SK-N-SH (cell line): ENCODE data around the gene HDLBP.

ENCODE experiments used
- CHD2 ChIP-seq: fragments of 150-350 bp; IDR thresholded peaks from 2 replicates; pipeline ENCODE4 v1.6.1; 2018; ENCODE audit warnings: low read length; ENCODE audit not compliant: partially characterized antibody
- CTCF ChIP-seq: fragments of 200-600 bp; sonication (generic); IDR thresholded peaks from 2 replicates; pipeline ENCODE4 v1.6.1; 2017; ENCODE audit warnings: antibody characterized with exemption, mild to moderate bottlenecking, moderate library complexity
- RFX5 ChIP-seq: IDR thresholded peaks from 2 replicates; pipeline ENCODE4 v1.6.1; 2012; ENCODE audit warnings: mild to moderate bottlenecking, improper control_type of control experiment, low read length
- TAF1 ChIP-seq: IDR thresholded peaks from 2 replicates; pipeline ENCODE4 v1.6.1; 2012; ENCODE audit warnings: low read depth, mild to moderate bottlenecking, low read length, moderate library complexity, borderline replicate concordance
- TCF12 ChIP-seq: IDR thresholded peaks from 2 replicates; pipeline ENCODE4 v1.4.0; 2012
- YY1 ChIP-seq: IDR thresholded peaks from 2 replicates; pipeline ENCODE4 v1.4.0; 2012; ENCODE audit warnings: low read depth, mild to moderate bottlenecking

DNA sequence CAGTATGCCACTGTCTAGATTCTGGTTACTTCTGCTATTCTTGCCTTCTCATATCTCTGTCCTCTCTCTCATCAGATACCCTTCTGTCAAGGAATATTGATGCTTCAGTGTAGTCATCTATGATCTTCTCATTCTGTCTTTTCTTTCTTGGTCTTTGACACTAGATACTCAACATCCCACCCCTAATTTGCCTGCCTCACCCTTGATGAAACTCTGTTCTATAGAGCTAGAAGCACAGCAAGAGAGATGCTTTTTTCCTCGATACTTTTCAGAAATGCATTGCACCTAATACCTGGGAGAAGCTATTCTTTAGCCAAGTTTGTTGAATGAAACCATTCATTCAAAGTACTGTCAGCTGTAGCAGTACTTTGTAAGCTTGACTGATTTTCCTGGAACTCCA, 9.8 kb upstream of the HDLBP start:
- TF ChIP-seq RFX5: no peak
- TF ChIP-seq CTCF: no peak
- no peak for TF ChIP-seq YY1
- no peak for TF ChIP-seq CHD2
- no peak for TF ChIP-seq TCF12
- no peak for TF ChIP-seq TAF1
